ENCODE data around the gene CDYL. TPM values are rescaled to one million over a fixed set of nuclear protein-coding genes. Genes with fewer than 3 reads are reported as not detected.
A peak's percentile ranks its signal among the peaks of the same experiment; 100 is the strongest.

Gene CDYL
- total RNA-seq, 1 experiment from 2014 or later: 38.4 TPM

GRCh38 chr6:4776493-4777393 lies 539 bp downstream of the CDYL start:
- Histone ChIP-seq H3K4me3 (ENCODE audit: low read length) (peak overlapping the region; percentile 74), H3K27ac (ENCODE audit: low read length) (no peak overlapping the region), H2AFZ (ENCODE audit: low read length) (no peak overlapping the region), H4K20me1 (ENCODE audit: low read length) (peaks cover 28% of the 10 kb centered on the region), H3K4me1 (ENCODE audit: insufficient read depth, low read length) (peaks cover 6% of the 10 kb centered on the region; the same call in 1 of the 2 replicates), H3K9me3 (ENCODE audit: low read length) (peaks cover 8% of the 10 kb centered on the region), H3F3A (ENCODE audit: low read length, unreplicated experiment) (no peaks in the 10 kb centered on the region), H3K36me3 (ENCODE audit: low read depth, low read length) (peaks cover 10% of the 10 kb centered on the region; the same call in 1 of the 2 replicates), H3K4me2 (ENCODE audit: low read length) (peak overlapping the region; percentile 84), H3K9me2 (replicated peaks; ENCODE audit: low read length) (no peaks in the 10 kb centered on the region), H3K9ac (ENCODE audit: low read length) (peak overlapping the region; percentile 54), H3K79me2 (ENCODE audit: low read length) (peaks cover 47% of the 10 kb centered on the region), H3K27me3 (ENCODE audit: low read length) (no peaks in the 10 kb centered on the region)
- ATAC-seq (peak; percentile 33), DNase-seq (peak; percentile 54)
- intact Hi-C loops (cut with micrococcal nuclease): loop anchor here (1.0 to 10.0 kb wide), 4 partner anchors 129 to 462 kb away; no protein-coding TSS in a partner anchor
- ChIA-PET CTCF (interaction anchor here (0.6 kb wide), 1 partner anchor 72 kb away, joined by 4 read pairs; no protein-coding TSS in a partner anchor), POLR2A (ENCODE audit: unreplicated experiment) (no interaction called here)
- no TSS peak for BruUV-seq (replicated peaks)
- TF ChIP-seq EZH2 (IDR thresholded peaks at IDR 0.05; ENCODE audit: low read length, unreplicated experiment): no peak
- no peak for TF ChIP-seq CTCF (conservative IDR thresholded peaks at IDR 0.05; ENCODE audit: low read depth, low read length)
- TF ChIP-seq EZH2phosphoT487 (IDR thresholded peaks at IDR 0.05; ENCODE audit: borderline replicate concordance, low read length): no peak

- Histone ChIP-seq H3K27ac (ENCODE audit: low read length) (no peak overlapping the region), H3K4me2 (ENCODE audit: low read length) (peak overlapping the region; percentile 84), H3K79me2 (ENCODE audit: low read length) (peaks cover 54% of the 10 kb centered on the region), H3K4me1 (ENCODE audit: insufficient read depth, low read length) (peaks cover 6% of the 10 kb centered on the region; the same call in 1 of the 2 replicates), H3K9me3 (ENCODE audit: low read length) (peaks cover 8% of the 10 kb centered on the region), H4K20me1 (ENCODE audit: low read length) (peaks cover 32% of the 10 kb centered on the region), H2AFZ (ENCODE audit: low read length) (no peak overlapping the region), H3F3A (ENCODE audit: low read length, unreplicated experiment) (no peaks in the 10 kb centered on the region), H3K36me3 (ENCODE audit: low read depth, low read length) (peaks cover 10% of the 10 kb centered on the region; the same call in 1 of the 2 replicates), H3K9me2 (replicated peaks; ENCODE audit: low read length) (no peaks in the 10 kb centered on the region), H3K4me3 (ENCODE audit: low read length) (peak overlapping the region; percentile 74), H3K27me3 (ENCODE audit: low read length) (no peaks in the 10 kb centered on the region), H3K9ac (ENCODE audit: low read length) (peak overlapping the region; percentile 54)
- intact Hi-C loops (cut with micrococcal nuclease): loop anchor here (1.0 to 10.0 kb wide), 4 partner anchors 130 to 463 kb away; no protein-coding TSS in a partner anchor
- DNase-seq: no peak
- no peak for TF ChIP-seq EZH2 (IDR thresholded peaks at IDR 0.05; ENCODE audit: low read length, unreplicated experiment)
- TF ChIP-seq EZH2phosphoT487 (IDR thresholded peaks at IDR 0.05; ENCODE audit: borderline replicate concordance, low read length): no peak
- no peak for TF ChIP-seq CTCF (conservative IDR thresholded peaks at IDR 0.05; ENCODE audit: low read depth, low read length)
- TSS peak; percentile 36 for BruUV-seq (replicated peaks)
- ChIA-PET CTCF (no interaction called here), POLR2A (ENCODE audit: unreplicated experiment) (no interaction called here)
- no peak for ATAC-seq
Measured at GRCh38 chr6:4777394-4777935, 1.3 kb downstream of the CDYL start.

Data from PC-3 (cell line).